ENCODE data around the gene STX8.

Gene STX8

DNA sequence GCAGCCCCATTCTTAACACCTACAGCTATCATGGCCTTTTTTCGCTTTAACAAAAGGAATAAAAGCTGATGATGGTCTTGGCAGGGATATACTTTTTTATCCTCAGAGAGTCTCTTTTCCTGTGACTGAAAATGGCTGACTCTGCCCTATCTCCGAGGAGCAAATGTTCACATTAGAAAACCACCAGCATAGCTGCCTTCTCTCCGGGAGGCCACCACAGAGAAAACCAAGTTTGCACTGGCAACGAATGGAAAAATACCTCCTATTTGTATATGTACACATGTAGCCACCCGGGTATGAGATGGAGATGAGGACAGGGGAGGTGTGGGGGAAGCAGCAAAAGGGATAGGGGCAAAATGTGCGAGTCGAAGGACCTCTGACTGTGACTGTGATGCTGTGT is 88.2 kb downstream of the STX8 start:
- H3K4me3 ChIP-seq (replicated peaks; ENCODE audit: low read depth, low read length), result no peak overlapping the region
- DNase-seq (ENCODE audit: extremely low read depth, insufficient read length), result no peak
- H3K27me3 ChIP-seq (replicated peaks; ENCODE audit: control insufficient read depth, insufficient read depth, low read length), result no peaks in the 10 kb centered on the region
- TF ChIP-seq, protein P1, sequence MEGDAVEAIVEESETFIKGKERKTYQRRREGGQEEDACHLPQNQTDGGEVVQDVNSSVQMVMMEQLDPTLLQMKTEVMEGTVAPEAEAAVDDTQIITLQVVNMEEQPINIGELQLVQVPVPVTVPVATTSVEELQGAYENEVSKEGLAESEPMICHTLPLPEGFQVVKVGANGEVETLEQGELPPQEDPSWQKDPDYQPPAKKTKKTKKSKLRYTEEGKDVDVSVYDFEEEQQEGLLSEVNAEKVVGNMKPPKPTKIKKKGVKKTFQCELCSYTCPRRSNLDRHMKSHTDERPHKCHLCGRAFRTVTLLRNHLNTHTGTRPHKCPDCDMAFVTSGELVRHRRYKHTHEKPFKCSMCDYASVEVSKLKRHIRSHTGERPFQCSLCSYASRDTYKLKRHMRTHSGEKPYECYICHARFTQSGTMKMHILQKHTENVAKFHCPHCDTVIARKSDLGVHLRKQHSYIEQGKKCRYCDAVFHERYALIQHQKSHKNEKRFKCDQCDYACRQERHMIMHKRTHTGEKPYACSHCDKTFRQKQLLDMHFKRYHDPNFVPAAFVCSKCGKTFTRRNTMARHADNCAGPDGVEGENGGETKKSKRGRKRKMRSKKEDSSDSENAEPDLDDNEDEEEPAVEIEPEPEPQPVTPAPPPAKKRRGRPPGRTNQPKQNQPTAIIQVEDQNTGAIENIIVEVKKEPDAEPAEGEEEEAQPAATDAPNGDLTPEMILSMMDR (IDR thresholded peaks at IDR 0.05; ENCODE audit: insufficient read depth, low read length, poor library complexity, severe bottlenecking), result no peak
- H3K36me3 ChIP-seq (ENCODE audit: control insufficient read depth, insufficient read depth, low read length), result peaks cover 2% of the 10 kb centered on the region; the same call in 1 of the 2 replicates

DNA sequence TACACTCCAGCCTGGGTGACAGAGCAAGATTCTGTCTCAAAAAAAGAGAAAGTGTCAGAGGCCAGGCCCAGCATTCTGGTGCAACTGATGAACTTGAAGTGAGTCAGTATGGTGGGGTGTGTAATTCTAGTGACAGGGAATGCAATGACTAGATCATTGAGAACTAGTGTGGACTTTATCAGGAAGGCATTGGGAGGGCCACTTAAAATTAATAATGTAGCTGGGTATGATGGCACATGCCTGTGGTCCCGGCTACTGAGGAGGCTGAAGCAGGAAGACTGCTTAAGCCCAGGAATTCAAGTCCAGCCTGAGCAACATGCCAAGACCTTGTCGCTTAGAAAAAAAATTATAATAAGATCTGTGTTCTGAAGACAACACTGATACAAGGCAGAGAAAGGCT is 90.8 kb downstream of the STX8 start:
- no peak for DNase-seq (ENCODE audit: extremely low read depth, insufficient read length)
- TF ChIP-seq, protein P1 (IDR thresholded peaks at IDR 0.05; ENCODE audit: insufficient read depth, low read length, poor library complexity, severe bottlenecking), result no peak

DNA sequence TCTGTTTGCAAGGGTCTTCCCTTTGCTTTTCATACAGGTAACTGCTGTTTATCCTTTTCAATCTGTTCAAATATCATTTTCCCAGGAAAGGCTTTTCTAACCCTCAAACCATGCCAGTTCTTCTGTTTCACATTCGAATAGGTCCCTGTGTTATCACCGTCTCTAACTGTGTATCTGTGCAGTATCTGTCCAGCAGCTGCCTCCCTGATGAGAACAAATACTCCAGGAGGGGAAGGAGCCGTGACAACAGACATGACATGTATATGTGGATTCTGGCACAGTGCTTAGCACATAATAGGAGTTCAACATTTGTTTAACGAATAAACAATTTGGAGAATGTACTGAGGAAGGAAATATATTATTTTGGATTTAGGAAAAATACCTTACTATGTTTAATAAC is 95.7 kb downstream of the STX8 start:
- Histone ChIP-seq H3K4me3 (replicated peaks; ENCODE audit: low read depth, low read length) (no peak overlapping the region), H3K36me3 (ENCODE audit: control insufficient read depth, insufficient read depth, low read length) (no peaks in the 10 kb centered on the region), H3K27me3 (replicated peaks; ENCODE audit: control insufficient read depth, insufficient read depth, low read length) (no peaks in the 10 kb centered on the region)
- no peak for DNase-seq (ENCODE audit: extremely low read depth, insufficient read length)
- TF ChIP-seq, protein P1 (IDR thresholded peaks at IDR 0.05; ENCODE audit: insufficient read depth, low read length, poor library complexity, severe bottlenecking), result no peak

More for the DNA sequence above, 90.8 kb downstream of the STX8 start:
- H3K4me3 ChIP-seq (replicated peaks; ENCODE audit: low read depth, low read length), result no peak overlapping the region
- H3K27me3 ChIP-seq (replicated peaks; ENCODE audit: control insufficient read depth, insufficient read depth, low read length), result no peaks in the 10 kb centered on the region
- H3K36me3 ChIP-seq (ENCODE audit: control insufficient read depth, insufficient read depth, low read length), result no peaks in the 10 kb centered on the region

DNA sequence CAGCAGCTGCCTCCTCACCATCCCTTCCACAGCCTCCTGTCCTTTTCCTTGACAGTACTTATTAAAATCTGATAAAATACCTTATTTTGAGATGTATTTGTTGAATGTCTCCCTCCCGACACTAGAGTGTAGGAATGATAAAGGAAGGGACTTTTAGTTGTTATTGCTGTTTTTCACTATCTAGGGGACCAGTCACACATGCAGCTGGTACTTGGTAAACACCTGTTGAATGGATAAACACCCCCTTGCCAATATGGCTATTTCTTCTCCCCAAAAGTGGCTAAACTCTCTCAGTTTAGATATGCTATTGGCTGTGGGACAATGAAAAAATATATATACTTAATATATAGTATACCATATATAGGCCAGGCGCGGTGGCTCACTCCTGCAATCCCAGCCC is 96.7 kb downstream of the STX8 start:
- Histone ChIP-seq H3K4me3 (replicated peaks; ENCODE audit: low read depth, low read length) (no peak overlapping the region), H3K27me3 (replicated peaks; ENCODE audit: control insufficient read depth, insufficient read depth, low read length) (no peaks in the 10 kb centered on the region), H3K36me3 (ENCODE audit: control insufficient read depth, insufficient read depth, low read length) (no peaks in the 10 kb centered on the region)
- TF ChIP-seq, protein P1 (IDR thresholded peaks at IDR 0.05; ENCODE audit: insufficient read depth, low read length, poor library complexity, severe bottlenecking), result no peak
- DNase-seq (ENCODE audit: extremely low read depth, insufficient read length), result no peak

DNA sequence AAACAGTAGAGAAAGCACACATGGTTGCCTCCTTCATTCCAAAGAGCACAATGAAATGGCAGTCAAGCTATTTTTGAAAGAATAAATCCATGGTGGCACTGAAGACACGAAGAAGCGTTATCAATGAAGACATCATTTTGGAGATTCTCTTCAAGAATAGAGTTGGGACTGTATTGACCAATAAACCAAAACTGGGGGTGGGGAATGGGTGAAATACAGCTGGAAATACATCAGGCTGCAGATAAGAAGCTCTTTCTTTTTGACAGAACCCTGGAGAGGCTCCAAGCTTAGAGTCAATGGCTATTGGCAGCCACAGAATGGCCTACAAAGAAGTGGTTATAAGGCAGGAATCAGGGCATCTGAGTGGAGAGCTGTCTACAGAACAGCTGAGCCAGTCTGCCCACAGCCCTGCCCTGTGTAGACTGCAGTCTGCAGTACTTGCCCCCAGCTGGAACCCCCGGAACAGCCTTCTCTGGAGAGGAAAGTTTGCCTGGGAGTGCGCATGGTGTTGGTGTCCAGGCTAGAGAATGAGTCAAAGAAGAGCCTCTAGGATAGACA is 100.4 kb downstream of the STX8 start:
- H3K27me3 ChIP-seq (replicated peaks; ENCODE audit: control insufficient read depth, insufficient read depth, low read length), result no peaks in the 10 kb centered on the region
- TF ChIP-seq, protein P1 (IDR thresholded peaks at IDR 0.05; ENCODE audit: insufficient read depth, low read length, poor library complexity, severe bottlenecking), result no peak

DNA sequence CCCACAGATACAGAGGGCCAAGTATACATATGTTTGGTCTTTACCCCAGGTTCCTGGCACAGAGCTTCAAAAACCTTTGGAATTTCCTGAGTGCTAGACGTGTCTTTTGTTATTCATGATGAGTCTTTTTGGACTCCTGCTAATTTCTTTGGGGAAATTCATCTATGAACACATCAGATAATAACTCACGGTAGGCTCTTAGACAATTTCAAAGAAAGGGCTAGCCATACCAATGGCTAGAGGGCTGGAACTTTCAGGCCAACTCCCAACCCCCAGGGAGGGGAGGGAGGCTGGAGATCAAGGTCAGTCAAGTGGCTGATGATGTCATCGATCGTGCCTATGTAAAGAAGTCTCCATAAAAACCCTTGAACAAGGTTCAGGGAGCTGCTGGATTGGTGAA is 101.9 kb downstream of the STX8 start:
- DNase-seq (ENCODE audit: extremely low read depth, insufficient read length), result no peak
- TF ChIP-seq, protein P1 (IDR thresholded peaks at IDR 0.05; ENCODE audit: insufficient read depth, low read length, poor library complexity, severe bottlenecking), result no peak
- Histone ChIP-seq H3K36me3 (ENCODE audit: control insufficient read depth, insufficient read depth, low read length) (no peaks in the 10 kb centered on the region), H3K4me3 (replicated peaks; ENCODE audit: low read depth, low read length) (no peak overlapping the region), H3K27me3 (replicated peaks; ENCODE audit: control insufficient read depth, insufficient read depth, low read length) (no peaks in the 10 kb centered on the region)

More for the DNA sequence above, 100.4 kb downstream of the STX8 start:
- no peaks in the 10 kb centered on the region for H3K36me3 ChIP-seq (ENCODE audit: control insufficient read depth, insufficient read depth, low read length)
- DNase-seq (ENCODE audit: extremely low read depth, insufficient read length), result no peak
- no peak overlapping the region for H3K4me3 ChIP-seq (replicated peaks; ENCODE audit: low read depth, low read length)
